HepG2 (cell line): ENCODE measurements around the gene MLST8. TPM values are rescaled to one million over a fixed set of nuclear protein-coding genes. Genes with fewer than 3 reads are reported as not detected.
A peak's percentile ranks its signal among the peaks of the same experiment; 100 is the strongest.

Source experiments
- AGO2 ChIP-seq: fragments of 200-400 bp; formaldehyde crosslinking; optimal IDR thresholded peaks from 2 replicates; pipeline ENCODE3; 2017; ENCODE audit warnings: mild to moderate bottlenecking, low read depth, low read length, moderate library complexity
- ATF7 ChIP-seq, 2 experiments: fragments of 450-650 bp in 1 of 2; sonication (generic) in 1 of 2; formaldehyde crosslinking in 1 of 2; IDR thresholded peaks; 2 replicates each; pipeline versions ENCODE4 v1.4.0 to v1.6.1; 2016 to 2020; ENCODE audit warnings: antibody characterized with exemption in 1 of 2, mild to moderate bottlenecking in 1 of 2, missing genetic modification reagents in 1 of 2
- BCL6 ChIP-seq: IDR thresholded peaks from 2 replicates; pipeline ENCODE4 v1.6.1; 2016; ENCODE audit warnings: missing genetic modification reagents, missing compliant biosample characterization
- E2F1 ChIP-seq: sonication (generic); formaldehyde crosslinking; IDR thresholded peaks from 2 replicates; pipeline ENCODE4 v1.5.0; 2020; ENCODE audit warnings: missing genetic modification reagents
- JARID2 ChIP-seq: sonication (generic); formaldehyde crosslinking; IDR thresholded peaks from 2 replicates; pipeline ENCODE4 v1.8.1; 2023; ENCODE audit warnings: missing genetic modification reagents, inconsistent platforms; ENCODE audit not compliant: insufficient replicate concordance
- KDM5B ChIP-seq: sonication (generic); formaldehyde crosslinking; IDR thresholded peaks from 2 replicates; pipeline ENCODE4 v1.4.0; 2020; ENCODE audit warnings: missing genetic modification reagents, mild to moderate bottlenecking, borderline replicate concordance
- PBX3 ChIP-seq: sonication (generic); formaldehyde crosslinking; IDR thresholded peaks from 2 replicates; pipeline ENCODE4 v1.8.1; 2023; ENCODE audit warnings: missing genetic modification reagents, inconsistent platforms, borderline replicate concordance
- REL ChIP-seq: sonication (generic); formaldehyde crosslinking; conservative IDR thresholded peaks from 2 replicates; pipeline ENCODE4 v1.8.0; 2022; ENCODE audit warnings: mild to moderate bottlenecking, missing genetic modification reagents, moderate library complexity
- SNAPC5 ChIP-seq: sonication (generic); formaldehyde crosslinking; IDR thresholded peaks from 2 replicates; pipeline ENCODE4 v1.8.1; 2023; ENCODE audit warnings: mild to moderate bottlenecking, missing genetic modification reagents, borderline replicate concordance
- WIZ ChIP-seq: sonication (generic); formaldehyde crosslinking; IDR thresholded peaks from 2 replicates; pipeline ENCODE4 v1.5.1; 2020; ENCODE audit warnings: mild to moderate bottlenecking, missing genetic modification reagents
- YY1 ChIP-seq: IDR thresholded peaks from 2 replicates; pipeline ENCODE4 v1.6.1; 2011; ENCODE audit warnings: low read length, low read depth, moderate library complexity, mild to moderate bottlenecking; ENCODE audit not compliant: insufficient read depth, insufficient replicate concordance
- ZBTB49 ChIP-seq: sonication (generic); formaldehyde crosslinking; IDR thresholded peaks from 2 replicates; pipeline ENCODE4 v1.4.0; 2020; ENCODE audit warnings: missing genetic modification reagents, borderline replicate concordance
- ZFP91 ChIP-seq: sonication (generic); formaldehyde crosslinking; IDR thresholded peaks from 2 replicates; pipeline ENCODE4 v1.9.0; 2022; ENCODE audit warnings: missing genetic modification reagents, mild to moderate bottlenecking, borderline replicate concordance
- ZNF136 ChIP-seq: sonication (generic); formaldehyde crosslinking; IDR thresholded peaks from 2 replicates; pipeline ENCODE4 v1.8.1; 2022; ENCODE audit warnings: low read depth, mild to moderate bottlenecking, moderate library complexity, missing genetic modification reagents
- ZNF556 ChIP-seq: sonication (generic); formaldehyde crosslinking; IDR thresholded peaks from 2 replicates; pipeline ENCODE4 v1.4.0; 2020; ENCODE audit warnings: mild to moderate bottlenecking, missing genetic modification reagents, borderline replicate concordance
- ZNF572 ChIP-seq: sonication (generic); formaldehyde crosslinking; IDR thresholded peaks from 2 replicates; pipeline ENCODE4 v1.5.1; 2020; ENCODE audit warnings: mild to moderate bottlenecking, missing genetic modification reagents
- ZNF687 ChIP-seq: sonication (generic); formaldehyde crosslinking; IDR thresholded peaks from 2 replicates; pipeline ENCODE4 v1.5.1; 2020; ENCODE audit warnings: mild to moderate bottlenecking, missing genetic modification reagents, moderate library complexity
- polyA plus RNA-seq, 8 experiments: library from polyadenylated mRNA; depleted of rRNA in 3 of 8; stranded (reverse) in 7 of 8; unstranded in 1 of 8; fragments of >200 nt; fragmentation: Illumina TruSeq in 4 of 8; extraction: Trizol in 4 of 8; gene quantifications; 2 replicates each; pipeline versions ENCODE4 v1.2.1 to v1.2.3, GENCODE V29; 2011 to 2016; ENCODE audit warnings: low read depth in 4 of 8, missing spikeins in 1 of 8, mixed read lengths in 1 of 8; ENCODE audit not compliant: insufficient read depth in 1 of 8
- total RNA-seq, 5 experiments: library from RNA; depleted of rRNA; stranded (reverse); fragments of >200 nt; fragmentation: Illumina TruSeq; extraction: Trizol; gene quantifications; 2 replicates each; pipeline ENCODE4 v1.2.3, GENCODE V29; 2016; ENCODE audit warnings: low read depth in 1 of 5

The MLST8 gene
- total and polyA plus RNA-seq, 2 of the 13 experiments (the other 11 are each of a cell fraction or from before 2014, with no cell fraction given), result 30.8 to 72.7 TPM

- TF ChIP-seq E2F1 (no peak), YY1 (peak; percentile 2), SNAPC5 (CRISPR knock-in tag) (0 out of 2 replicates have a peak, but pooled peaks have one; percentile 2), ZFP91 (CRISPR knock-in tag) (no peak), KDM5B (peak; percentile 18; the same call in 1 of the 2 replicates), AGO2 (no peak), WIZ (CRISPR knock-in tag) (no peak), JARID2 (CRISPR knock-in tag) (peak; percentile 31), ZBTB49 (peak; percentile 36; the same call in 1 of the 2 replicates), REL (CRISPR knock-in tag) (peak; percentile 14; the same call in 1 of the 2 replicates), ZNF136 (CRISPR knock-in tag) (no peak), PBX3 (CRISPR knock-in tag) (no peak), ZNF572 (0 out of 2 replicates have a peak, but pooled peaks have one; percentile 61), ZNF687 (peak; percentile 54), ZNF556 (CRISPR knock-in tag) (no peak), ATF7 (IDR thresholded peaks at IDR 0.05) (no peak), ATF7 (CRISPR knock-in tag; IDR thresholded peaks at IDR 0.05) (0 out of 2 replicates have a peak, but pooled peaks have one; percentile 26), BCL6 (no peak)
These were observed 686 bp downstream of the MLST8 start (continued) for GRCh38 chr16:2205967-2206313.
